ENCODE measurements around the gene ZNF586.
"Not testable (repeated sequence)": the region's sequence is repeated elsewhere in the genome, so short reads cannot be mapped to it uniquely, and the experiment has no call there.

Gene ZNF586

DNA sequence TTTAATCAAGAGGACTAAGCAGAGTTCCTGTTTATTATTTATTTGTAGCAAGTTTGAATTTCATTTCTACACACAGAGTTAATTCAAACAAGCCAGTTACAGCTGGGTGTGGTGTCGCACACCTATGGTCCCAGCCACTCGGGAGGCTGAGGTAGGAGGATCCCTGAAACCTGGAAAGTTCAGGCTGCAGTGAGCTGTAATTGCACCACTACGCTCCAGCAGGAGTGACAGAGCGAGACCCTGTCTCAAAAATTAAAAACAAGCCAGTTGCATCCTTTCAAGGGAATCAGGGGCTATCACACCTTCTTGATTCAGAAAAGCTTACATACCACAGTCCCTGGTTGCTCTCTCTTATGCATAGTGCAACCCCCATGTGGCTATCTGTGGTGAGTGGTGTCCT is 19.8 kb downstream of the ZNF586 start:
- Histone ChIP-seq H4K20me1 (ENCODE audit: control insufficient read depth, insufficient read depth, low read depth, low read length) (no peaks in the 10 kb centered on the region), H3K79me2 (ENCODE audit: control insufficient read depth, low read length) (no peaks in the 10 kb centered on the region)
- no peak for TF ChIP-seq EZH2phosphoT487 (IDR thresholded peaks at IDR 0.05; ENCODE audit: borderline replicate concordance, low read length)
- no peak for TF ChIP-seq CTCF (IDR thresholded peaks at IDR 0.05; ENCODE audit: low read depth, low read length, poor library complexity, severe bottlenecking)

GRCh38 chr19:57796580-57796979 is 27.1 kb downstream of the ZNF586 start:
- H3K9me2 ChIP-seq (replicated peaks; ENCODE audit: control insufficient read depth, low read length) = not testable (repeated sequence)

More for the DNA sequence above, 19.8 kb downstream of the ZNF586 start:
- Histone ChIP-seq H3K4me2 (ENCODE audit: low read length) (no peak overlapping the region), H3K27me3 (ENCODE audit: control insufficient read depth, low read length) (no peaks in the 10 kb centered on the region), H3K36me3 (ENCODE audit: control insufficient read depth, low read length) (peaks cover 12% of the 10 kb centered on the region; the same call in 1 of the 2 replicates), H3K9me2 (replicated peaks; ENCODE audit: control insufficient read depth, low read length) (no peaks in the 10 kb centered on the region), H3K27ac (ENCODE audit: low read depth, low read length) (no peak overlapping the region), H3K4me3 (ENCODE audit: low read length) (no peak overlapping the region), H3K9me3 (ENCODE audit: control insufficient read depth, insufficient read depth, low read length) (peaks cover 30% of the 10 kb centered on the region; the same call in 1 of the 2 replicates), H3K4me1 (ENCODE audit: control insufficient read depth, low read length) (no peaks in the 10 kb centered on the region), H3F3A (ENCODE audit: control insufficient read depth, insufficient read depth) (no peaks in the 10 kb centered on the region)

DNA sequence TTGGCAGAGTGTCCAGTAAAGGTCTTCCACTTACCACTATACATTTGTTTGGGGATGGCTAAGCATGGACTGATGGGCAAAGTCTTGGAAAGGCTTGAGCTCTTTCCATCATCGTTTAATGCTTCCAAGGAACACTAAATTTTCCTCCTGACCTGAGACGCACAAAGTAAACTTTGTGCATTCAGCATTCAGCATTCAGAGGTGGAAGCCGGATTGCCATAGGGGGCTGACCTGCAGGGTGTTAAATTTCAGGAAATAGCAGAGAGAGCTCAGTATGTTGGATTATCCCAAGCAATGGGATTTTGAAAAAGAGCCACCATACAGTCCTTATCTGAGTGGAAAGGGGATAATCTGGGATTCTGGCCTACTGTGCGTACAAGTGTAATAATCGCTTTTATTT is 31.2 kb downstream of the ZNF586 start:
- Histone ChIP-seq H3K27me3 (ENCODE audit: control insufficient read depth, low read length) (no peaks in the 10 kb centered on the region), H3K27ac (ENCODE audit: low read depth, low read length) (no peak overlapping the region), H3K4me1 (ENCODE audit: control insufficient read depth, low read length) (peaks cover 4% of the 10 kb centered on the region; the same call in 1 of the 2 replicates), H3K79me2 (ENCODE audit: control insufficient read depth, low read length) (no peaks in the 10 kb centered on the region), H4K20me1 (ENCODE audit: control insufficient read depth, insufficient read depth, low read depth, low read length) (no peaks in the 10 kb centered on the region), H3K4me2 (ENCODE audit: low read length) (no peak overlapping the region), H3K36me3 (ENCODE audit: control insufficient read depth, low read length) (peaks cover under 1% of the 10 kb centered on the region; the same call in 1 of the 2 replicates), H3F3A (ENCODE audit: control insufficient read depth, insufficient read depth) (peaks cover 4% of the 10 kb centered on the region; the same call in 1 of the 2 replicates), H3K9me2 (replicated peaks; ENCODE audit: control insufficient read depth, low read length) (no peaks in the 10 kb centered on the region), H3K4me3 (ENCODE audit: low read length) (no peak overlapping the region), H3K9me3 (ENCODE audit: control insufficient read depth, insufficient read depth, low read length) (no peaks in the 10 kb centered on the region)
- TF ChIP-seq EZH2phosphoT487 (IDR thresholded peaks at IDR 0.05; ENCODE audit: borderline replicate concordance, low read length) = no peak
- no peak for TF ChIP-seq CTCF (IDR thresholded peaks at IDR 0.05; ENCODE audit: low read depth, low read length, poor library complexity, severe bottlenecking)

More at GRCh38 chr19:57796580-57796979, 27.1 kb downstream of the ZNF586 start:
- H3K4me2 ChIP-seq (ENCODE audit: low read length); H3K4me1 ChIP-seq (ENCODE audit: control insufficient read depth, low read length); H3K4me3 ChIP-seq (ENCODE audit: low read length); H3K27ac ChIP-seq (ENCODE audit: low read depth, low read length); H4K20me1 ChIP-seq (ENCODE audit: control insufficient read depth, insufficient read depth, low read depth, low read length); H3K79me2 ChIP-seq (ENCODE audit: control insufficient read depth, low read length); H3K27me3 ChIP-seq (ENCODE audit: control insufficient read depth, low read length); H3K36me3 ChIP-seq (ENCODE audit: control insufficient read depth, low read length); H3K9me3 ChIP-seq (ENCODE audit: control insufficient read depth, insufficient read depth, low read length); H3F3A ChIP-seq (ENCODE audit: control insufficient read depth, insufficient read depth): not testable (repeated sequence)

DNA sequence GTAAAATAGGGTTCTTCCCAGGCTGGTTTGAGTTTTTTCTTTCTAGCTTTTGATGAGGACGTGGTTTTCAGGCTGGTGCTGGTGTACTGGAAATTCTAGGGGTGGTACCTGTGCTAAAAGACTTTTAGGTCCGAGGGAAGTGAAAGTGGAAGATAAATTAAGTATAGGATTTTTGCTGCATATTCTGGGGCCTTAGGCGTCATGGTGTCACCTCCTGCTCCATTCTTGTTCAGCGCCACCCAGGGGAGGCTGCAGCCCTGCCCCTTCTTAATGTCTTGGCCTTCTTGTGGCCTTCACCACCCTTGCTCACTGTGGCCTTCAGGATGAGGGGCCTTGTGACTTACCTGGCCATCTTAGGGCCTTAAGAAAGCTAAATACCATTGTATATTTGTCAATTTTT is 32.8 kb downstream of the ZNF586 start:
- H3F3A ChIP-seq (ENCODE audit: control insufficient read depth, insufficient read depth) = peaks cover 4% of the 10 kb centered on the region; the same call in 1 of the 2 replicates
- H3K4me3 ChIP-seq (ENCODE audit: low read length) = no peak overlapping the region
- H3K9me3 ChIP-seq (ENCODE audit: control insufficient read depth, insufficient read depth, low read length) = no peaks in the 10 kb centered on the region
- no peak for TF ChIP-seq EZH2phosphoT487 (IDR thresholded peaks at IDR 0.05; ENCODE audit: borderline replicate concordance, low read length)
- TF ChIP-seq CTCF (IDR thresholded peaks at IDR 0.05; ENCODE audit: low read depth, low read length, poor library complexity, severe bottlenecking) = no peak
- H3K79me2 ChIP-seq (ENCODE audit: control insufficient read depth, low read length) = no peaks in the 10 kb centered on the region
- no peaks in the 10 kb centered on the region for H3K36me3 ChIP-seq (ENCODE audit: control insufficient read depth, low read length)
- H3K4me2 ChIP-seq (ENCODE audit: low read length) = no peak overlapping the region
- H3K9me2 ChIP-seq (replicated peaks; ENCODE audit: control insufficient read depth, low read length) = no peaks in the 10 kb centered on the region
- H3K27me3 ChIP-seq (ENCODE audit: control insufficient read depth, low read length) = no peaks in the 10 kb centered on the region
- no peaks in the 10 kb centered on the region for H4K20me1 ChIP-seq (ENCODE audit: control insufficient read depth, insufficient read depth, low read depth, low read length)
- H3K4me1 ChIP-seq (ENCODE audit: control insufficient read depth, low read length) = peaks cover 4% of the 10 kb centered on the region; the same call in 1 of the 2 replicates
- no peak overlapping the region for H3K27ac ChIP-seq (ENCODE audit: low read depth, low read length)

Data from DOHH2 (cell line).